ENCODE results near the gene GRIK1.

- TF ChIP-seq CTCF (IDR thresholded peaks at IDR 0.05) (no peak), POLR2A (IDR thresholded peaks at IDR 0.05) (no peak)
These were observed 313.8 kb downstream of the GRIK1 start for GRCh38 chr21:29625990-29626389.

Data from Peyer's patch (tissue), 4 donors.